Breast epithelium (tissue), 4 donors: Measurements from ENCODE around the gene TXNRD2. TPM values are rescaled to one million over a fixed set of nuclear protein-coding genes. Genes with fewer than 3 reads are reported as not detected.
A peak's percentile ranks its signal among the peaks of the same experiment; 100 is the strongest.
"Not testable (repeated sequence)": the region's sequence is repeated elsewhere in the genome, so short reads cannot be mapped to it uniquely, and the experiment has no call there.

ENCODE experiments used
- DNase-seq, 2 donors: peaks; one replicate each; pipeline ENCODE4 v3.0.0-alpha.2; 2019; ENCODE audit warnings: low spot score in 2 of 2
- H3K27ac ChIP-seq, 2 donors: fragments of 200-600 bp; sonication (generic) in 1 of 2; one replicate each; pipeline ENCODE4 v1.5.1; 2016 to 2019; ENCODE audit warnings: mild to moderate bottlenecking in 1 of 2
- H3K27me3 ChIP-seq, 2 donors: fragments of 200-600 bp; sonication (generic) in 1 of 2; one replicate each; pipeline versions ENCODE4 v1.5.1 to v1.6.0; 2017 to 2019; ENCODE audit warnings: control low read depth in 1 of 2, mild to moderate bottlenecking in 1 of 2
- H3K36me3 ChIP-seq: fragments of 200-600 bp; one replicate; pipeline ENCODE4 v1.5.1; 2019
- H3K4me1 ChIP-seq, 2 donors: fragments of 200-600 bp; sonication (generic); one replicate each; pipeline ENCODE4 v1.5.1; 2016 to 2019; ENCODE audit warnings: control low read depth in 1 of 2
- H3K4me3 ChIP-seq, 3 donors: fragments of 200-600 bp; sonication (generic); 1 replicate in 2 of 3; 2 replicates in 1 of 3; pipeline ENCODE4 v1.5.1; 2016 to 2019; ENCODE audit warnings: mild to moderate bottlenecking in 3 of 3, moderate library complexity in 2 of 3
- H3K9me3 ChIP-seq, 2 donors: fragments of 200-600 bp; sonication (generic) in 1 of 2; one replicate each; pipeline ENCODE4 v1.5.1; 2016 to 2019; ENCODE audit warnings: control low read depth in 1 of 2
- CTCF ChIP-seq, 3 donors: fragments of 450-650 bp; IDR thresholded peaks; one replicate each; pipeline ENCODE4 v1.5.1; 2016 to 2017; ENCODE audit warnings: antibody characterized with exemption in 3 of 3, mild to moderate bottlenecking in 3 of 3, moderate library complexity in 3 of 3
- POLR2A ChIP-seq: fragments of 450-650 bp; IDR thresholded peaks from one replicate; pipeline ENCODE4 v1.6.1; 2016; ENCODE audit warnings: antibody characterized with exemption, mild to moderate bottlenecking, moderate library complexity
- POLR2AphosphoS5 ChIP-seq, 3 donors: sonication (generic); formaldehyde crosslinking; IDR thresholded peaks; one replicate each; pipeline ENCODE4 v1.6.1; 2017; ENCODE audit warnings: antibody characterized with exemption in 3 of 3
- intact Hi-C: fragments of 100-400 bp; cut with DNase I; formaldehyde crosslinking; loops from one replicate; pipeline ENCODE4 v1.15.1; 2023; ENCODE audit warnings: low total_unique reads
- total RNA-seq, 3 donors: library from RNA; depleted of rRNA; stranded (reverse); fragments of >200 nt; gene quantifications; one replicate each; pipeline ENCODE4 v1.1.0, GENCODE V29; 2016

The TXNRD2 gene
- total RNA-seq, 3 donors from 2014 or later = 13.8 to 22.8 (median 20.6) TPM

DNA sequence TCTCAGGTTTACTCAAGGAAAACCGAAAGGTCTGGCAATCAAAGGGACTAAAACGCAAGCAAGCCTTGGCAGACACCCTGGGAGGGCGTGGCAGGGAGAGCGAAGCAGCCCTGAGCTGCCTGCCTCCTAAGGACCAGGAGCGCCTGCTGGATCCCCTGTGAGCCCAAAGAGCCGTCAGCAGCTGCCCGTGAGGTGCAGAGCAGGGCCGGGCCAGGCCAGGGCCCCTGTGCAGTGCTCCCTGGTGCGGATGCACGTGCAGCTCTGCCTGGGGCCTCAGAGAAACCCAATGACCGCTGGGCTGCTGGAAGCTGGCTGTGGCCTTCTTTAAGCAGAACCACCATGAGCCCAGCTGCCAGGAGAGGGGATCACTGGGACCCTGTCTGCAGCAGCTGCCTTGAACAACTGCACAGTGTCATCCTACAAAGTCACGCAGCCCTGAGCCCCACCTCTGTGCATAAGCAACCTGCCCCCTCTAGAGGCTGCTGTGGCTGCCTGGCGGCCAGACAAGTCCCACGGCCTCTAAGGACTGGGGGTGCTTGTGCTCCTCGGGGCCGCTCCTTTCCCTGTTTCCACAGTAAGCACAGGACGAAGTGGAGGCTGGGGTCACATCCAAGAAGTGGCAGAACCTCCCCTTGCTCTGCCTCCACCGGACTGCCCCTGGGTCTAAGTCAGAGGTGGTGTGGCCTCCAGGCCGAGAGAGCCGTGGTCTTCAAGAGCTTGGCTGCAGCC is 29.2 kb downstream of the TXNRD2 start:
- Histone ChIP-seq H3K27me3 (no peaks in the 10 kb centered on the region), H3K27ac (no peak overlapping the region), H3K36me3 (no peaks in the 10 kb centered on the region), H3K4me3 (no peak overlapping the region), H3K9me3 (no peaks in the 10 kb centered on the region), H3K4me1 (no peaks in the 10 kb centered on the region)
- TF ChIP-seq POLR2AphosphoS5 (IDR thresholded peaks at IDR 0.05) (no peak), POLR2A (no peak), CTCF (IDR thresholded peaks at IDR 0.05) (no peak)
- no peak for DNase-seq
- intact Hi-C loops = no loop called here

- H3K4me1 ChIP-seq = no peaks in the 10 kb centered on the region
- no peaks in the 10 kb centered on the region for H3K36me3 ChIP-seq
- no peaks in the 10 kb centered on the region for H3K27me3 ChIP-seq
- no peak for DNase-seq
- intact Hi-C loops = no loop called here
- TF ChIP-seq CTCF (IDR thresholded peaks at IDR 0.05) (no peak), POLR2A (no peak), POLR2AphosphoS5 (IDR thresholded peaks at IDR 0.05) (no peak)
- H3K9me3 ChIP-seq = no peaks in the 10 kb centered on the region
- no peak overlapping the region for H3K27ac ChIP-seq
- H3K4me3 ChIP-seq = no peak overlapping the region
Measured at GRCh38 chr22:19911540-19912270, 29.9 kb downstream of the TXNRD2 start.

DNA sequence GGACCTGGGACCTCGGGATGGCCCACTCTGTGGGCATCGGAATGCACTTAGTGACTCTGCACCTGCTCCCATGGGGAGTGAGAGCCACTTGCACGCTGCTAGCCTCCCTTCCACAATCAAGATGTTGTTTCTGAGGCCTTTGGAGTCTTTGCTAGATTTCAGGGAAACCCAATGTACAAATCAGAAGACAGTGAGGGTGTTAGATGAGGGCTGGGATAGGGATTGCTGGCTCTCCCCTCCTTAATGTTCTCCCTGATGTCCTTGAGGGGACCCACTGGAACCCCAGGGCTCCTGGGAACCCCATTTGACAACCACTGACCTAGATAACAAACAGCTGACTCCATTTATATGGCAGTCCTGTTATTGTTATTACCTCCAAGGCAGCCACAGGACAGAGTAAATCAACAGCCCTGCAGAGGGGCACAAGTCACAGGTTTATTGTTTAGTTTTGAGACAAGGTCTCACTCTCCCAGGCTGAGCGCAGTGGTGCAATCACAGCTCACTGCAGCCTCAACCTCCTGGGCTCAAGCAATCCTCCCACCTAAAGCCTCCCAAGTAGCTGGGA is 31.4 kb downstream of the TXNRD2 start:
- Histone ChIP-seq H3K27ac (no peak overlapping the region), H3K9me3 (no peaks in the 10 kb centered on the region), H3K4me1 (no peaks in the 10 kb centered on the region), H3K4me3 (no peak overlapping the region), H3K27me3 (no peaks in the 10 kb centered on the region), H3K36me3 (no peaks in the 10 kb centered on the region)
- intact Hi-C loops = no loop called here
- DNase-seq = no peak
- TF ChIP-seq CTCF (IDR thresholded peaks at IDR 0.05) (peak in 1 of 3 donors; percentile 15), POLR2A (no peak), POLR2AphosphoS5 (IDR thresholded peaks at IDR 0.05) (no peak)

DNA sequence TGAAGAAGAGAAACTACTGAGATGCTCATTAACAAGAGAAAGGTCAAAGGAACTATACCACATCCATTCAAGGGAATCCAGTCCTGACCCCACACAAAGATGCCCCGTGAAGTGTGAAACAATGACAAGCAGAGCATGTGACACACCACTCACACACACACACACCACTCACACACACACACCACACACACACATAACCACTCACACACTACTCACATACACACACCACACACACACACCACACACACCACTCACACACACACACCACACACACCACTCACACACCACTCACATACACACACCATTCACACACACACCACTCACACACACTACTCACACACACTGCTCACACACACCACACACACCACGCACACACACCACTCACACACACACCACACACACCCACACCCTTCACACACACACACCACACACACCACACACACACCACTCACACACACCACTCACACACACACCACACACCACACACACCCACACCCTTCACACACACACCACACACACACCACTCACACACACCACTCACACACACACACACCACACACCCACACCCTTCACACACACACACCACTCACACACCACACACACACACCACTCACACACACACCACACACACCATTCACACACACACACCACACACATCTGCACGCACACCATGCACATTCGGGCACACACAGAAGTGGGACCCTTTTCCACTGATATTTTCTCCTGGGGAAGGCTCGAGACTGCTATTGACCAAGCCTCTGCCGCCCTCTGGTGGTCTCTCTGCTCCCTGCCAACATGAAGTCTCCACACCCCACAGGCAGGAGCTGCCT is 32.1 kb downstream of the TXNRD2 start:
- no peak overlapping the region for H3K27ac ChIP-seq
- TF ChIP-seq POLR2A (no peak), POLR2AphosphoS5 (IDR thresholded peaks at IDR 0.05) (peak in 1 of 3 donors; percentile 21), CTCF (IDR thresholded peaks at IDR 0.05) (peak; percentile 79 to 96 (median 87))
- no peak overlapping the region for H3K4me3 ChIP-seq
- DNase-seq = peak; percentile 75 to 76
- no peaks in the 10 kb centered on the region for H3K4me1 ChIP-seq
- intact Hi-C loops = no loop called here
- no peaks in the 10 kb centered on the region for H3K9me3 ChIP-seq
- no peaks in the 10 kb centered on the region for H3K36me3 ChIP-seq
- H3K27me3 ChIP-seq = no peaks in the 10 kb centered on the region

GRCh38 chr22:19907902-19908301 is 33.7 kb downstream of the TXNRD2 start:
- H3K27me3 ChIP-seq, H3K4me1 ChIP-seq, H3K4me3 ChIP-seq, H3K36me3 ChIP-seq, H3K9me3 ChIP-seq, intact Hi-C loops, DNase-seq, H3K27ac ChIP-seq: not testable (repeated sequence)

GRCh38 chr22:19906864-19907263 is 34.8 kb downstream of the TXNRD2 start:
- H3K36me3 ChIP-seq, H3K9me3 ChIP-seq, H3K27ac ChIP-seq, intact Hi-C loops, DNase-seq, H3K4me3 ChIP-seq, H3K4me1 ChIP-seq, H3K27me3 ChIP-seq: not testable (repeated sequence)
